GM10847 (cell line): ENCODE measurements around the gene PRKCA.

Source experiments
- POLR2A ChIP-seq: IDR thresholded peaks from 2 replicates; pipeline ENCODE4 v1.6.1; 2011; ENCODE audit not compliant: insufficient read length; ENCODE audit errors: extremely low read depth

The PRKCA gene

GRCh38 chr17:66543526-66543925 is 241.1 kb downstream of the PRKCA start:
- TF ChIP-seq POLR2A: no peak

- TF ChIP-seq POLR2A: no peak
Observed at GRCh38 chr17:66545918-66546317, 243.5 kb downstream of the PRKCA start.

- no peak for TF ChIP-seq POLR2A
Observed at GRCh38 chr17:66547151-66547865, 244.9 kb downstream of the PRKCA start.

GRCh38 chr17:66548158-66548557 is 245.7 kb downstream of the PRKCA start:
- TF ChIP-seq POLR2A: no peak

- TF ChIP-seq POLR2A: no peak
Observed at GRCh38 chr17:66548659-66549310, 246.4 kb downstream of the PRKCA start.

- TF ChIP-seq POLR2A: no peak
Observed at GRCh38 chr17:66549311-66549704, 246.9 kb downstream of the PRKCA start.

GRCh38 chr17:66549731-66550207 is 247.4 kb downstream of the PRKCA start:
- TF ChIP-seq POLR2A: no peak

GRCh38 chr17:66551839-66552238 is 249.4 kb downstream of the PRKCA start:
- no peak for TF ChIP-seq POLR2A

GRCh38 chr17:66552371-66552770 is 250.0 kb downstream of the PRKCA start:
- no peak for TF ChIP-seq POLR2A

GRCh38 chr17:66555605-66556004 is 253.2 kb downstream of the PRKCA start:
- TF ChIP-seq POLR2A: no peak

- TF ChIP-seq POLR2A: no peak
Observed at GRCh38 chr17:66557200-66557599, 254.8 kb downstream of the PRKCA start.

- no peak for TF ChIP-seq POLR2A
Observed at GRCh38 chr17:66557886-66558285, 255.5 kb downstream of the PRKCA start.

- no peak for TF ChIP-seq POLR2A
Observed at GRCh38 chr17:66560691-66561090, 258.3 kb downstream of the PRKCA start.

GRCh38 chr17:66562119-66562518 is 259.7 kb downstream of the PRKCA start:
- no peak for TF ChIP-seq POLR2A

GRCh38 chr17:66564992-66565465 is 262.6 kb downstream of the PRKCA start:
- no peak for TF ChIP-seq POLR2A
